Loucy (cell line): Measurements from ENCODE around the gene MMP24.
"Not testable (repeated sequence)": the region's sequence is repeated elsewhere in the genome, so short reads cannot be mapped to it uniquely, and the experiment has no call there.

Experiments used
- H2AFZ ChIP-seq: fragments of 200-600 bp; sonication (generic); 2 replicates; pipeline ENCODE4 v1.6.0; 2016; ENCODE audit warnings: antibody characterized with exemption, mild to moderate bottlenecking, low read length, moderate library complexity
- H3F3A ChIP-seq: fragments of 200-600 bp; 2 replicates; pipeline ENCODE4 v1.6.0; 2016; ENCODE audit warnings: antibody characterized with exemption, low read depth, mild to moderate bottlenecking
- H3K27me3 ChIP-seq: fragments of 200-600 bp; sonication (generic); 2 replicates; pipeline ENCODE4 v1.6.1; 2014; ENCODE audit warnings: low read length, mild to moderate bottlenecking; ENCODE audit not compliant: insufficient read depth, poor library complexity, severe bottlenecking
- H3K36me3 ChIP-seq: fragments of 200-600 bp; sonication (generic); 2 replicates; pipeline ENCODE4 v1.6.1; 2016; ENCODE audit warnings: low read length; ENCODE audit not compliant: insufficient read depth
- H3K4me1 ChIP-seq: fragments of 200-600 bp; sonication (generic); 2 replicates; pipeline ENCODE4 v1.5.1; 2014; ENCODE audit warnings: low read length, mild to moderate bottlenecking; ENCODE audit not compliant: insufficient read depth, poor library complexity, severe bottlenecking
- H3K4me2 ChIP-seq: fragments of 200-600 bp; sonication (generic); 2 replicates; pipeline ENCODE4 v1.6.0; 2014; ENCODE audit warnings: antibody characterized with exemption, low read length, low read depth, mild to moderate bottlenecking; ENCODE audit not compliant: poor library complexity, severe bottlenecking
- H3K4me3 ChIP-seq: fragments of 200-600 bp; sonication (generic); 2 replicates; pipeline ENCODE4 v1.5.1; 2014; ENCODE audit warnings: low read length, mild to moderate bottlenecking, mixed read lengths; ENCODE audit not compliant: poor library complexity, severe bottlenecking
- H3K79me2 ChIP-seq: fragments of 200-600 bp; sonication (generic); 2 replicates; pipeline ENCODE4 v1.6.1; 2014; ENCODE audit warnings: low read length; ENCODE audit not compliant: insufficient read depth
- H3K9ac ChIP-seq: fragments of 200-600 bp; sonication (generic); 2 replicates; pipeline ENCODE4 v1.6.0; 2014; ENCODE audit warnings: mild to moderate bottlenecking, low read depth, low read length, moderate library complexity; ENCODE audit not compliant: poor library complexity, severe bottlenecking
- H3K9me2 ChIP-seq: fragments of 200-600 bp; sonication (generic); replicated peaks from 2 replicates; pipeline ENCODE4 v1.6.1; 2016; ENCODE audit warnings: low read depth, low read length, mixed read lengths
- H3K9me3 ChIP-seq: fragments of 200-600 bp; sonication (generic); 2 replicates; pipeline ENCODE4 v1.6.1; 2014; ENCODE audit warnings: mild to moderate bottlenecking, antibody characterized with exemption, low read length, low read depth; ENCODE audit not compliant: insufficient read depth
- H4K20me1 ChIP-seq: fragments of 200-600 bp; sonication (generic); 2 replicates; pipeline ENCODE4 v1.6.0; 2014; ENCODE audit warnings: antibody characterized with exemption, low read length, mild to moderate bottlenecking; ENCODE audit not compliant: insufficient read depth, poor library complexity, severe bottlenecking
- CTCF ChIP-seq: fragments of 200-600 bp; sonication (generic); conservative IDR thresholded peaks from 2 replicates; pipeline ENCODE4 v1.5.1; 2014; ENCODE audit warnings: mild to moderate bottlenecking, antibody characterized with exemption, low read length
- EZH2phosphoT487 ChIP-seq: fragments of 200-600 bp; IDR thresholded peaks from 2 replicates; pipeline ENCODE4 v1.6.1; 2018; ENCODE audit warnings: antibody characterized with exemption, mild to moderate bottlenecking, moderate library complexity, borderline replicate concordance

Gene MMP24

GRCh38 chr20:35190556-35190955 lies 35.9 kb upstream of the MMP24 start:
- H3K36me3 ChIP-seq, result no peaks in the 10 kb centered on the region
- no peaks in the 10 kb centered on the region for H4K20me1 ChIP-seq
- no peaks in the 10 kb centered on the region for H3K27me3 ChIP-seq
- no peaks in the 10 kb centered on the region for H3K9me3 ChIP-seq
- H3K9ac ChIP-seq, result no peak overlapping the region
- H3F3A ChIP-seq, result no peaks in the 10 kb centered on the region
- H3K4me2 ChIP-seq, result no peak overlapping the region
- no peaks in the 10 kb centered on the region for H3K79me2 ChIP-seq
- no peak for TF ChIP-seq CTCF
- no peak for TF ChIP-seq EZH2phosphoT487
- H2AFZ ChIP-seq, result no peak overlapping the region
- H3K4me3 ChIP-seq, result no peak overlapping the region
- H3K9me2 ChIP-seq, result no peaks in the 10 kb centered on the region
- H3K4me1 ChIP-seq, result no peaks in the 10 kb centered on the region

GRCh38 chr20:35191419-35192117 lies 34.9 kb upstream of the MMP24 start:
- no peaks in the 10 kb centered on the region for H3K4me1 ChIP-seq
- no peak overlapping the region for H2AFZ ChIP-seq
- no peak overlapping the region for H3K9ac ChIP-seq

GRCh38 chr20:35192118-35192872 lies 34.2 kb upstream of the MMP24 start:
- Histone ChIP-seq H3K9me3 (0 out of 2 replicates have a peak, but pooled peaks cover 6% of the 10 kb centered on the region), H4K20me1 (no peaks in the 10 kb centered on the region), H3K79me2 (no peaks in the 10 kb centered on the region), H3K4me3 (no peak overlapping the region), H3F3A (no peaks in the 10 kb centered on the region), H3K9ac (no peak overlapping the region), H3K27me3 (no peaks in the 10 kb centered on the region), H3K36me3 (no peaks in the 10 kb centered on the region), H3K4me2 (no peak overlapping the region), H3K4me1 (no peaks in the 10 kb centered on the region), H3K9me2 (no peaks in the 10 kb centered on the region), H2AFZ (no peak overlapping the region)
- TF ChIP-seq EZH2phosphoT487 (no peak), CTCF (no peak)

More at GRCh38 chr20:35191419-35192117, 34.9 kb upstream of the MMP24 start:
- H3K4me3 ChIP-seq, result no peak overlapping the region
- 0 out of 2 replicates have a peak, but pooled peaks cover 5% of the 10 kb centered on the region for H3K9me3 ChIP-seq
- H3F3A ChIP-seq, result no peaks in the 10 kb centered on the region
- H3K4me2 ChIP-seq, result no peak overlapping the region
- no peaks in the 10 kb centered on the region for H3K27me3 ChIP-seq
- TF ChIP-seq EZH2phosphoT487 (no peak), CTCF (no peak)
- H3K36me3 ChIP-seq, result no peaks in the 10 kb centered on the region
- H3K79me2 ChIP-seq, result no peaks in the 10 kb centered on the region
- no peaks in the 10 kb centered on the region for H3K9me2 ChIP-seq
- H4K20me1 ChIP-seq, result no peaks in the 10 kb centered on the region

GRCh38 chr20:35193031-35193791 lies 33.3 kb upstream of the MMP24 start:
- not testable (repeated sequence) for H3K9ac ChIP-seq

More at GRCh38 chr20:35193031-35193791, 33.3 kb upstream of the MMP24 start:
- H3K9me3 ChIP-seq, H3F3A ChIP-seq, H2AFZ ChIP-seq, H3K9me2 ChIP-seq, H3K79me2 ChIP-seq, H3K4me1 ChIP-seq, H3K4me3 ChIP-seq, H3K4me2 ChIP-seq, H4K20me1 ChIP-seq, H3K36me3 ChIP-seq, H3K27me3 ChIP-seq: not testable (repeated sequence)
